ENCODE data around the gene DNAJC10.

DNAJC10 gene

GRCh38 chr2:182836451-182836850 lies 120.4 kb downstream of the DNAJC10 start:
- DNase-seq (ENCODE audit: low spot score): no peak

Data from Ammon's horn (tissue), 1 donor.